GM10847 (cell line): ENCODE results near the gene MARCHF5.

Experiments
- POLR2A ChIP-seq: IDR thresholded peaks from 2 replicates; pipeline ENCODE4 v1.6.1; 2011; ENCODE audit not compliant: insufficient read length; ENCODE audit errors: extremely low read depth

Gene MARCHF5

GRCh38 chr10:92350411-92350810 is 59.4 kb downstream of the MARCHF5 start:
- no peak for TF ChIP-seq POLR2A

- no peak for TF ChIP-seq POLR2A
Observed at GRCh38 chr10:92354587-92354986, 63.6 kb downstream of the MARCHF5 start.

- TF ChIP-seq POLR2A = no peak
Observed at GRCh38 chr10:92356041-92356440, 65.1 kb downstream of the MARCHF5 start.

- no peak for TF ChIP-seq POLR2A
Observed at GRCh38 chr10:92363498-92363897, 72.5 kb downstream of the MARCHF5 start.

GRCh38 chr10:92366412-92367021 is 75.5 kb downstream of the MARCHF5 start:
- TF ChIP-seq POLR2A = no peak

GRCh38 chr10:92377962-92378361 is 87.0 kb downstream of the MARCHF5 start:
- TF ChIP-seq POLR2A = no peak

- no peak for TF ChIP-seq POLR2A
Observed at GRCh38 chr10:92381543-92381954, 90.6 kb downstream of the MARCHF5 start.

GRCh38 chr10:92382631-92383030 is 91.7 kb downstream of the MARCHF5 start:
- TF ChIP-seq POLR2A = no peak

GRCh38 chr10:92384741-92385140 is 93.8 kb downstream of the MARCHF5 start:
- TF ChIP-seq POLR2A = no peak

GRCh38 chr10:92385831-92386230 is 94.9 kb downstream of the MARCHF5 start:
- no peak for TF ChIP-seq POLR2A

- TF ChIP-seq POLR2A = no peak
Observed at GRCh38 chr10:92387289-92387940, 96.4 kb downstream of the MARCHF5 start.

- TF ChIP-seq POLR2A = no peak
Observed at GRCh38 chr10:92395271-92395670, 104.3 kb downstream of the MARCHF5 start.
